Gastroesophageal sphincter (tissue), 4 donors: ENCODE data around the gene AASDHPPT. TPM values are rescaled to one million over a fixed set of nuclear protein-coding genes. Genes with fewer than 3 reads are reported as not detected.

ENCODE experiments used
- ATAC-seq: fragments of 150-250 bp; one replicate; pipeline ENCODE4 v1.9.1; 2016; ENCODE audit warnings: mild to moderate bottlenecking, moderate library complexity
- H3K27ac ChIP-seq, 4 donors: fragments of 200-600 bp; sonication (generic) in 3 of 4; 1 replicate in 3 of 4; 2 replicates in 1 of 4; pipeline ENCODE4 v1.5.1; 2016 to 2019
- H3K27me3 ChIP-seq: fragments of 200-600 bp; sonication (generic); one replicate; pipeline ENCODE4 v1.5.1; 2019
- H3K36me3 ChIP-seq, 2 donors: fragments of 200-600 bp; sonication (generic); one replicate each; pipeline ENCODE4 v1.5.1; 2019; ENCODE audit warnings: control low read depth in 1 of 2
- H3K4me1 ChIP-seq, 3 donors: fragments of 200-600 bp; sonication (generic); 1 replicate in 2 of 3; 2 replicates in 1 of 3; pipeline ENCODE4 v1.5.1; 2016 to 2019; ENCODE audit warnings: control low read depth in 2 of 3
- H3K4me3 ChIP-seq, 2 donors: fragments of 200-600 bp; sonication (generic); one replicate each; pipeline ENCODE4 v1.5.1; 2019; ENCODE audit warnings: mild to moderate bottlenecking in 1 of 2, moderate library complexity in 1 of 2
- H3K9me3 ChIP-seq, 3 donors: fragments of 200-600 bp; sonication (generic); one replicate each; pipeline ENCODE4 v1.5.1; 2017 to 2019; ENCODE audit warnings: control low read depth in 2 of 3
- CTCF ChIP-seq, 4 experiments: fragments of 200-600 bp in 2 of 4; fragments of 450-650 bp in 2 of 4; sonication (generic) in 1 of 4; IDR thresholded peaks; one replicate each; pipeline ENCODE4 v1.5.1; 2017 to 2019; ENCODE audit warnings: antibody characterized with exemption in 4 of 4, mild to moderate bottlenecking in 2 of 4, moderate library complexity in 2 of 4
- EP300 ChIP-seq: sonication (generic); formaldehyde crosslinking; IDR thresholded peaks from one replicate; pipeline ENCODE4 v1.6.1; 2017; ENCODE audit warnings: antibody characterized with exemption, mild to moderate bottlenecking
- POLR2A ChIP-seq, 2 donors: fragments of 450-650 bp; IDR thresholded peaks; one replicate each; pipeline ENCODE4 v1.6.1; 2017; ENCODE audit warnings: antibody characterized with exemption in 2 of 2, mild to moderate bottlenecking in 2 of 2, moderate library complexity in 1 of 2
- POLR2AphosphoS5 ChIP-seq: sonication (generic); formaldehyde crosslinking; IDR thresholded peaks from one replicate; pipeline ENCODE4 v1.6.1; 2017; ENCODE audit warnings: antibody characterized with exemption
- WGBS, 2 donors: methylation state at CpG; one replicate each; pipeline ENCODE4 v1.1.5; 2018; ENCODE audit warnings: low coverage in 1 of 2; 5-methylcytosine and 5-hydroxymethylcytosine counted together
- total RNA-seq, 4 donors: library from RNA; depleted of rRNA; stranded (reverse); fragments of >200 nt; gene quantifications; one replicate each; pipeline ENCODE4 v1.1.0, GENCODE V29; 2016

AASDHPPT gene
- total RNA-seq, 4 donors from 2014 or later, result 24.6 to 27.6 (median 25.0) TPM

GRCh38 chr11:106121570-106122320 lies 44.3 kb downstream of the AASDHPPT start:
- no peak for ATAC-seq
- Histone ChIP-seq H3K4me3 (no peak overlapping the region), H3K36me3 (no peaks in the 10 kb centered on the region), H3K9me3 (no peaks in the 10 kb centered on the region), H3K27me3 (no peaks in the 10 kb centered on the region), H3K27ac (no peak overlapping the region), H3K4me1 (no peaks in the 10 kb centered on the region)
- 52 to 93% methylated on average over 3 to 6 of the region's 6 CpGs for WGBS, 2 donors
- TF ChIP-seq CTCF (IDR thresholded peaks at IDR 0.05), result no peak

- Histone ChIP-seq H3K27ac (no peak overlapping the region), H3K4me3 (no peak overlapping the region), H3K36me3 (no peaks in the 10 kb centered on the region), H3K4me1 (no peaks in the 10 kb centered on the region), H3K9me3 (no peaks in the 10 kb centered on the region), H3K27me3 (no peaks in the 10 kb centered on the region)
- TF ChIP-seq CTCF (IDR thresholded peaks at IDR 0.05) (no peak), EP300 (no peak), POLR2AphosphoS5 (no peak), POLR2A (IDR thresholded peaks at IDR 0.05) (no peak)
- WGBS, 2 donors, result 51 to 57% methylated on average over 3 of the region's 3 CpGs
- ATAC-seq, result no peak
Measured at GRCh38 chr11:106127604-106128003, 50.1 kb downstream of the AASDHPPT start.

- no peaks in the 10 kb centered on the region for H3K36me3 ChIP-seq
- H3K4me3 ChIP-seq, result no peak overlapping the region
- TF ChIP-seq CTCF (IDR thresholded peaks at IDR 0.05) (no peak), POLR2AphosphoS5 (no peak), EP300 (no peak), POLR2A (IDR thresholded peaks at IDR 0.05) (no peak)
- no peak for ATAC-seq
- WGBS, 2 donors, result 74 to 88% methylated on average over 2 of the region's 2 CpGs
- H3K27me3 ChIP-seq, result no peaks in the 10 kb centered on the region
- no peak overlapping the region for H3K27ac ChIP-seq
- H3K4me1 ChIP-seq, result no peaks in the 10 kb centered on the region
- H3K9me3 ChIP-seq, result no peaks in the 10 kb centered on the region
Measured at GRCh38 chr11:106128740-106129139, 51.3 kb downstream of the AASDHPPT start.

- TF ChIP-seq CTCF (IDR thresholded peaks at IDR 0.05) (no peak), EP300 (no peak), POLR2AphosphoS5 (no peak), POLR2A (IDR thresholded peaks at IDR 0.05) (no peak)
- H3K27ac ChIP-seq, result no peak overlapping the region
- ATAC-seq, result no peak
- H3K27me3 ChIP-seq, result no peaks in the 10 kb centered on the region
- no peaks in the 10 kb centered on the region for H3K4me1 ChIP-seq
- no peaks in the 10 kb centered on the region for H3K36me3 ChIP-seq
- H3K9me3 ChIP-seq, result no peaks in the 10 kb centered on the region
- no peak overlapping the region for H3K4me3 ChIP-seq
- 61 to 94% methylated on average over 2 of the region's 2 CpGs for WGBS, 2 donors
Measured at GRCh38 chr11:106131998-106132397, 54.5 kb downstream of the AASDHPPT start.

- H3K27ac ChIP-seq, result no peak overlapping the region
- no peak for ATAC-seq
Measured at GRCh38 chr11:106132582-106133354, 55.3 kb downstream of the AASDHPPT start.

More at GRCh38 chr11:106132582-106133354, 55.3 kb downstream of the AASDHPPT start:
- 90 to 94% methylated on average over 3 of the region's 3 CpGs for WGBS, 2 donors
- TF ChIP-seq POLR2AphosphoS5, result no peak
- TF ChIP-seq POLR2A (IDR thresholded peaks at IDR 0.05), result no peak
- no peak for TF ChIP-seq CTCF (IDR thresholded peaks at IDR 0.05)
- no peak for TF ChIP-seq EP300
- Histone ChIP-seq H3K27me3 (no peaks in the 10 kb centered on the region), H3K4me1 (no peaks in the 10 kb centered on the region), H3K36me3 (no peaks in the 10 kb centered on the region), H3K9me3 (no peaks in the 10 kb centered on the region), H3K4me3 (no peak overlapping the region)
